HG03558 (cell line): ENCODE data around the gene ASIC4.

Experiments used
- ATAC-seq: cut with Tn5 transposase; IDR thresholded peaks from one replicate; pipeline ENCODE4 v1.9.1; 2021; ENCODE audit warnings: moderate number of reproducible peaks; ENCODE audit not compliant: unreplicated experiment; ENCODE audit errors: extremely low read depth

Gene ASIC4

DNA sequence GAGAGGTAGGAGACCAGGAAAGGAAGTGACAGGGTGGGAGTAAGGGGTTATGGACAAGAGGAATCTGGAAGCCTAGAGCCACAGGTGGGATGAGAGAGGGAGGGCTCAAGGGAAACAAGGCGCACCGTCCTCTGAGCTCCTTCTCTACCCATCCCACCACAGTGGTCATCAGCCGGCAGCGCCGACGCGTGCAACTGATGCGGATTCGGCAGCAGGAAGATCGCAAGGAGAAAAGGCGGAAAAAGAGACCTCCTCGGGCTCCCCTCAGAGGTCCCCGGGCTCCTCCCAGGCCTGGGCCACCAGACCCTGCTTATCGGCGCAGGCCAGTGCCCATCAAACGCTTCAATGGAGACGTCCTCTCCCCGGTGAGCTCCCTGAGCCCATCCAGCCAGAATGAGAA lies 34.7 kb downstream of the ASIC4 start:
- ATAC-seq: no peak

DNA sequence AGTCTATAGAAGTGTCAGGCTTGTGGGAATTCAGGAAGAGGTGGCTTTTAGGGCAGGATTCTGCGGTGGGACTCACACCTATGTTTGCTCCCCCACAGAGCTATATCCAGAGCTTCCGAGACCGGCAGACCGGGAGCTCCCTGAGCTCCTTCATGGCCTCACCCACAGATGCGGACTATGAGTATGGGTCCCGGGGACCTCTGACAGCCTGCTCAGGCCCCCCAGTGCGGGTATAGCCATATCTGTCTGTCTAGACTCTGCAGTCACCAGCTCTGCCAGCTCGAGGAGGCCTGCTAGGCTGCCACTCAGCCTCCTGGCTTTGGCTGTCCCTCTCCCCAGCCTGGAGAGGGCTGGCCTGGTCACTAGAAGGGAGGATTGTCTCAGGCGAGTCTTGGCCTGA lies 35.3 kb downstream of the ASIC4 start:
- ATAC-seq: no peak

DNA sequence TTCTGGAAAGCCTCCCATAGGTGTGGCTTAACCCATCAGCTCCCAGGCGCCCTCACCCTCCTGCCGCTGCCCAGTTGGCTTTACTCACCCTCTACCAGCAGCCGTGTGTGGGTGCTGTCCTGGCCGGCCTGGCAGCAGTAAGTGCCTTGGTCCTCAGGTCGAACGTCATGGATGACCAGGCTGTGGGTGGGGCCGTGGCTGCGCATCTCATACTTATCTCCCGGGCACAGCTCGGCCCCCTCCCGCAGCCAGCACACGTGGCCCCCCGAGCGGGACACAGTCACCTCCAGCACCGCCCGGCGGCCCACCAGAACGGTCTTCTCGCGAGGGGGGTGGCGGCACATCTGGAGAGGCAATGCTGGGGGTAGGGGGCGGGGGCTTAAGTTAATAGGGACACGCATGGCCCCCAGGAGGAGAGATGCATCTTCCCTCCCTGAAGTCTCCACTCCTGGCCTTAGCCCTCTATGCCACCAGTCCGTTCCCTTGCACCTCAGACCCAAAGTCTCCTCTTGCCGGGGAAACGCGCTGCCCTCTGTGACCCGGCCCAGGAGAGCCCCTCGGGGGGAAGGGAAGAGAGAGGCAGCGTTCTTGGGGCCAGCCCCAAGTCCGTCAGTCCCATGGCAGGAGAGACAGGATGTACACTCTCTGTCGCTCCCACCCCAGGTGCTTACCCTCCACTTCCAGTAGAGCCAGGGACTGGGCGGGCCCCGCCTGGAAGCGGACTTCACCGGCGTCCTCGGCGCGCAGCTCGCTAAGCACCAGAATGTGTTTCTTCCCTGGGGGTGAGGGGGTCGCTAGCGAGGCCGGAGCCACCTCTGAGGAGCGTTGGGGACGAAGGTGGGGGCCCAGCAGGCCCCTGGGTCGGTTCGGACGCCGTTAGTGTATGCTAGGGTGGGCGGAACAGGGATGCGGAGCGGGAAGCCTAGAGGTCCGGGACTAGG lies 37.4 kb downstream of the ASIC4 start:
- no peak for ATAC-seq

DNA sequence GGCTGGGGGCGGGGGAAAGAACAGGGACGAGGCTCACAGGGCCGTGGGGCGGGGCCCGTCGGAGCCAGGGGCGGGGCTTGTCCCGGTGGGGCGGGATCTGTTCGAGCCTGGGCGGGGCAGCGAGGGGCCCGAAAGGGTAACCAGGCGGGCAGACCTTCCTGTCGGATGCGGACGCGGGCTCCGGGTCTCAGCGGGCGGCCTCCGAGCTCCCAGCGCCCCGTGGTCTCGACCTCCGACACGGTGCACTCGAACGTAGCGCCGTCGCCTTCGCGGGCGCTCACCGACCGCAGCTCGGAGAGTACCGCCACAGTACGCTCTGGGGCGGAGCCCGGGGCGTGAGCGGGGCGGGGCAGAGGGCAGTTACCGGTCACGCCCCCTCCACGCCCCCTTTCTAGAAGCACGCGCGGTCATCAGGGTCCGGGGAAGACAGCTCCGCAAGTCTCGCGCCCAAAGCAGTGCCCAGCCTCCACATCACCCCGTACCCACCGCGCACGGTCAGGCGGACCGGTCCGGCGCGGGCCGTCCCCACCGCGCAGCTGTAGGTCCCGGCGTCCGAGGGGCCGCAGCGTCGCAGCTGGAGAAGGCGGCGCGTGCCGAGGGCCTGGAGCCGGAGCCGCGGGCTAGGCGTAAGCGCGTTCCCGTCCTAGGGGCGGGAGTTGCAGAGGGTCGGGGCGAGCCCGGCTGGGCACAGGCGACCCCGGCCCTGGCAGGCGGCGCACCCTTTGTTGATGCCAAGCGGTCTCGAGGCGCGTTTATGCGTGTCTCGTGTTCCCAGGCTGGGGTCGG lies 38.3 kb downstream of the ASIC4 start:
- ATAC-seq: peak; percentile 76

DNA sequence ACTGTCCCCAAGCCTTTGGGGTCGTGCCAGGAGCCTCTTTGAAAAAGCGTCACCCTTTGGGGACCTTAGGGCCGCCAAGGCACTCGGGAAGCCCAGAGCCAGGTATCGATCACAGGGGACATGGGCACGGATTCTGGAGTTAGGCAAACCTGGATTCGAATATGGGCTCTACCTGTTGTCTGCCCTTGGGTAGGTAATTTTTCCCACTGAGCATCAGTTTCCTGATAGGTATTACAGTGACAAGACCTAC lies 38.8 kb downstream of the ASIC4 start:
- no peak for ATAC-seq

DNA sequence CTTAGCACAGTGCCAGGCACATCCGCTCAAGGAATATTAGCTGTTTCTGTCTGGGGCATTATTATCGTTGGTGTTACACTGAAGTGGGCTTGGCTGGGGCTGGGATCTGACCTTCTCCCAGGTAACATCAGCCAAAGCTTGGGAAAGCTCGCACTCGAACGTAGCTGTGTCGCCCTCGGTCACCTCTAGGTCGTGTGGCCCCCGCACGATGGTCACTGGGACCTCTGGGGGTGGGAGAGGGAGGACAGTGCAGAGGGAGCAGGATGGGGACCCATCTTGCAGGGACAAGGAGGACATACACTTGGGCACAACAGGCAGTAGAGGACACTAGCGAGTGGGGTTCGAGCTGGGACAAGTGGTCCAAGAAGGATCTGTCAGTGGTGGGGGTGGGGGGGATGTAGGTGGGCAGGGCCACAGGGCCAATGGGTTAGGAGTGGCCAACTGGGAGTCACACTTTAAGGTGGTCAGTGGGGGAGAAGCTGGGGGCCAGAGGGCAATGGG lies 39.2 kb downstream of the ASIC4 start:
- ATAC-seq: no peak

DNA sequence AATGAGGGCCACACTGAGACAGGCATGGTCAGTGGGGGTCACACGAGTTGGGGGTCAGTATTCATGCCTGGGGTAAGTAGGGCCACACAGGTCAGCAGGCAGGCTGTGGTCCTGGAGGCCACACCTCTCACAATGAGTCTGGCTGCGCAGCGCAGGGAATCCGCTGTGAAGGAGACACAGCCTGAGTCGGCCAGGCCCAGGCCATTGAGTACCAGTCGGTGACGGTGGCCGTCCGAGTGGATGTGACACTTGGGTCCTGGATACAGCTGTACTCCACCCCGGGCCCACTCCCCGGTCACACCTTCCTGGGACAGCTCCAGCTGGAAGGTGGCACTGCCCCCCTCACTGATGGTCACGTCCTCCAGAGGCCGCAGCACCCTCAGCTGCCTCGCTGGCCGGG lies 40.1 kb downstream of the ASIC4 start:
- ATAC-seq: no peak

DNA sequence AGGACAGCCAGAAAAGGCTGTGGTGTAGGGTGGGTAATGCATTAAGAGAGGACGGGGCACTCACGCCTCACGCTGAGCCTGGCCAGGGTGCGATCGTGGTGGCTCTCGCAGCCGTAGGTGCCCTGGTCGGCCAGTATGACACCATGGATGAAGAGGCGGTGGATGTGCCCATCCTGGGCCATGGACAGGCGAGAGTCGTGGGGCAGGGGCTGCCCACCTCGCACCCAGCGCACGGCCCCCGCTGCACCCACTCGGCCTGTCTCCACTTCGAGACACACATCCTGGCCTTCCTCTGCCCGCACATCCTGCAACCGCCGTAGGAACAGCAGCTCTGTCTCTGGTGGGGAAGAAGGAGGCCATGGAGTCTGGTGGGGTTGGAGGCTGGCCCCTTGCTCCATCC lies 41.7 kb downstream of the ASIC4 start:
- no peak for ATAC-seq

DNA sequence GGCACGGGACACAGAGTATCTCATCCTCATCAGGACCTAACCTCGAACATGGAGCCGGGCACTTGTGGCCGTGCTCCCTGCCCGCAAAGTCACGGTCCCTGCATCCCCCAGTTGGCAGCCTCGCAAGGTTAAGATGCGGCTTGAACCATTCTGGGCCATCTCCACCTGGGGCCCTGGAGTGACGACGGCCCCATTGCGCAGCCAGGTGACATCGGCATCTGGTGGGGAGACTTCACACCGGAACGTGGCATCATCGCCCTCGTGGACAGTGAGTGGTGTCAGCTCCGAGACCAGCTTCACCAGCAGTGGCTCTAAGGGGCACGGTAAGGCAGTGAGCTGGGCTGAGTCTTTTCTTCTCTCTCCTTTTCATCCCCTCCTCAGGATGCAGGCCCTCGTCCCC lies 42.1 kb downstream of the ASIC4 start:
- no peak for ATAC-seq

DNA sequence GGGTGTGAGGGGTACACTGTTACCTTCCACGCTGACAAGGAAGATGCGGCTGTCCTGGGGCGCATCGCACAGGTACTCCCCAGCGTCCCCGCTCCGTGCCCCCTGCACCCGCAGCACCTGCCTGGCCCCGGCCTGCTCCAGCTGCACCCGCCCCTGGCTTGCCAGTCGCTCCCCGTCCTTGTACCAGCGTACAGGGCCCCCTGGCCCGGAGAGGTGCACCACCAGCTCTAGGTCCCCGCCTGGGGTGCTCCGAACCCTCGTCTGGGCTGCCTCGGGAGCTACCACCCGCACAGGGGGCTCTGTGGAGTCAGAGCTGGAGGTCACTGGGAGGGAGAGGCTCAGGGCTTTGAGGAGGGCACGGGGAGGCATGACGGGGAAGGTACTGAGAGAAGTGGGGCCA lies 43.0 kb downstream of the ASIC4 start:
- ATAC-seq: no peak

DNA sequence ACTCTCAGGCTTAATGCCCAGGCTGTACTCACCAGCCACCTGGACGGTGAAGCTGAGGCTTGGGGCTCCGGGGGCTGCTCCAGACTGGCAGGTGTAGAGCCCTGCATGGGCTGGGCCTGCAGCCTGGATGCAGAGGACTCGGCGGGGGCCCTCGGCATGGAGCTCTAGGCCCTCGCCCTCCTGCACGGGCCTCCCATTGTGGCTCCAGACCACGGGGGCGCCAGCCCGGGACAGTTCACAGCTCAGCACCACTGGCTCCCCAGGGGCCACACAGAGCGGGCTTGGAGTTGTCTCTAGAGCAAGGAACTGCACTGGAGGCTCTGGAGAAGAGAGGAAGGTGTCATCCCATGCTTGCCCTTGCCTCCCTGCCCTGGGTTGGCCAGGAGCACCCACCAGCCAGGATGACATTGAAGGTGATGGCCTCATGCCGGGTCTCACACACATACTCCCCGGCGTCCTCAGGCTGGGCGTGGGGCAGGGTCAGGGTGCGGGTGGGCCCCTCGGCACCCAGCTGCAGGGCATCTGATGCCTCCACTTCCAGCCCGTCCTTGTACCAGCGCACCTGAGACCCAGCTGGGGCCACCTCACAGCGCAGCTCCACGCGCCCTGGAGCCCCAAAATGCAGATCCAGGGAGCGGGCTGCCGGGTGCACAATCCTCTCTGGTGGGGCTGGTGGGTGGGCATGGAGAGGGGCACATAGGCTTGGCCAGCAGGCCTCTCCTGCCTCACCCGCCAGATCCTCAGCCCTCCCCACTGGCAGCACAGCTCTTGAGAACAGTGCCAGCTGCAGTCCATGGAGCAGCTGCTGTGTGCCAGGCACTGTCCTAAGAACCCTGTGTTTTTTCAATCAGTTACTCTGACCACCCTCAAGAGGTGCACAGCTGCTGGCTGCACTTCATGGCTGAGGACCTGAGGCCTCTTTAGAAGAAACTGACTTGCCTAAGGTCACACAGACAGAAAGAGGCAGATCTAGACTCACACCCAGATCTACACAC lies 43.8 kb downstream of the ASIC4 start:
- ATAC-seq: no peak

DNA sequence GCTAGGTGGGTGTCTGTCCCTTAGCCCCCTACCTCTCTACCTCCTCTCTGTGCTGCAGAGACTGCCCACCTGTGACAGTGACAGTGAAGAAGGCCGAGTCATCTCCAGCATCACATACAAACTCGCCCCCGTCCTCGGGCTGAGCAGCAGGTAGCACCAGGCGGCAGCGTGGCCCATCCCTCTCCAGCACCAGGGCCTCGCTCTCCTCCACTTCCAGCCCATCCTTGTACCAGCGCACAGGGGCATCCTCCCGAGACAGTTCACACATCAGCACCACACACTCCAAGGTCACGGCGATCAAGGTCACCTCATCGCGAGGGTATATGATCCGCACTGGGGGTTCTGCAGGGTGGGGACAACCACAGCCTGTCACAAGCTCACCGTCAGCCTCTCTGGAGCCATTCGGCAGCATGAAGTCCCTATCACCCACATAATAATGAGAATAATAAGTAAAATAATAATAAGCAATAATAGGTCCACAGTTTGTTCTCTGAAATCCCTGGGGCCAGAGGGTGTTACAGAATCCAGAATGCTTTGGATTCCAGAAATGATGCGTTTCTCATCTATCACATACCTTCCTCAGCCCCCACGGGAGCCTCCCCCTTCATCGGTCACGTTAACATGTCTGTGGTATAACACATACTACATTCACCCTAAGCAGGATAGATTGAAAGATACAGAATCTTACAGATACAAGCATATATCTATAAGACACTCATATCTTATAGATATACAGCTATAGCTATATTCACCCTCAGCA lies 45.1 kb downstream of the ASIC4 start:
- no peak for ATAC-seq

DNA sequence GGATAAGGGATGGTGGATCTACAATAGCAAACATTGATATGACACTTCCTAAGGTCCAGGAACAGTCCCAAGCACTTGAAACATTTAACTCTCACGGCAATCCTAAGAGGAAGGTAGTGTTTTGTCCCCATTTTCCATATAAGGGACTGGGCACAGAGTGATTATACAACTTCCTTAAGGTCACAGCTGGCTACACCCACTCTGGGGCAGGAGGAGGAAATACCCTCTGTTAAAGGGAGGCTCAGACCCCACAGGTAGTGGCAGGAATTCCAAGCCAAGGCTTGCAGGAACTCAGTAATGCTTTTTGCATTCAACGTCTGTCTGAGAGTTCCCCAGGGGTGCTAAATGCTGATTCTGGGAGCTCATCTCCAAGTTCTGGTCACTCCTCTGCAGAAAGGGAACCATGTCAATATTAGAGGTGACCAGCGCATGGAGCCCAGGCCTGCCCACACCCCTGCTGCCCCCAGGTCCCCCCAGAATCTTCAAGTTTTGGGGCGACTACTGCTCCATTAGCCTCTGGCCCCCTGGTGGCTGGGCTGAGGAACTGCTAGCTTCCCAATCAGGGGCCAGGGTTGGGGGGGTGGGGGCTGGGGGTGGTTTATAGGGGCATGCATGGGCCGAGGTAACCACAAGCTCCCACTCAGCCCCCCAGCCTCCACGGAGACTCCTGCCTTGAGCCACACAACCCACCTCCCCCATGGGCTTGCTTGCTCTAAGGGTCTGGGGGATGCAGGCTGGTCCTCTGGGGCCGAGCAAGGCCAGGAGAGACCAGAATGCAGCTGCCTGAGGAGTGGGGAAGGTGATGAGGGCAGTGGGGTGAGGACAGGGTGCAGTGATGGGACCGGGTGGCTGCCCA lies 46.0 kb downstream of the ASIC4 start:
- no peak for ATAC-seq

DNA sequence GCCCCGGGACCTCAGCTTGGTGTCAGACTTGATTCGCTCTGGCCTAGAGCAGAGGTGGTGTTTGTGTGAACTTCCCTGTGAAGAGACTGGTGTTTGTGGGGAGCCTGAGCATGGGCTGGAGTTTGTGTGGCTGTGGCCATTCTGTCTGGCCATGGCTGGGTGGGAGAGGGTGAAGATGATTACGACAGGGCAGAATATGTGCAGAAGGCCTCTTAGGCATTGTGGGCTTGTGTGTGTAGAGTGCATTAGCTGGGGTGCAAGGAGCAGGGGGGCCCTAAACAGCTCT lies 46.6 kb downstream of the ASIC4 start:
- ATAC-seq: no peak

DNA sequence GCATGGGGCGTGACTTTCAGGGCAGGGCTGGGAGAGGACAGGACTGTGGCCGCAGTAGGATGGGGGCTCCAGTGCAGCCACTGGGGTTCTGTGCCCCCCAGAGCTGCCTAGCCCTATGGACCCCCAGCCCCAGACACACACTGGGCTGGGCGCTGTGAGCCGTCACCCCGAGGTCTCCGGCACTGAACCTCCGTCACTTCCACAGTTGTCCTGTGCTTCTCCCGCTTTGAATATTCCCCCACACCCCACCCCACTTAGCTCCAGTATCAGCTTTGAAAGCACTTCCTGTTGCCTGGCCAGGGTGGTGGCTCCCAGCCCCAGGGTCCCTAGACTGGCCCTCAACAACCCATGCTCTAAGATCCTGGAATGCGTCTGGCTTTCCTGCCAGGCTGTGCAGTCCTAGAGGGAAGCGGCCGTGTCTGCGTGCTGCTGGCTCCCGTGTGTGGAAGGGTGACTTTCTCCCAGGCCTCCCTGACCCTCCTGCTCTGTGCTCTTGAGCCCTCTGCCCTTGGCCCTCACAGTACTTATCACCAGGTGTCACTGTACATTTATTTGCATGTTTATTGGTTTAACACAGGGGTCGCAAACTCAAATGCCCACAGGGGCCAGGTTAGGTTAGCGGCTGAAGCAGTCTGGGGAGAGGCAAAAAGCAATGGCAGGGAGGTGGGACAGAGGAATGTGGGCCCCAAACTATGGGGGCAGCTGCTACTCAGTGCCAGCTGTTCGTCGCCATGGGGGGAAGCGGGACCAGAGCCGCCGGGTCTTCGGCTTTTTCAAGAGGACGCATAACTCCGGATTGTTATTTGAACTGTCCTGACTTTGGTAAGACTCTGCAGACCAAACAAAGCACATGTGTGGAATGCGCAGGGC lies 47.1 kb downstream of the ASIC4 start:
- no peak for ATAC-seq

DNA sequence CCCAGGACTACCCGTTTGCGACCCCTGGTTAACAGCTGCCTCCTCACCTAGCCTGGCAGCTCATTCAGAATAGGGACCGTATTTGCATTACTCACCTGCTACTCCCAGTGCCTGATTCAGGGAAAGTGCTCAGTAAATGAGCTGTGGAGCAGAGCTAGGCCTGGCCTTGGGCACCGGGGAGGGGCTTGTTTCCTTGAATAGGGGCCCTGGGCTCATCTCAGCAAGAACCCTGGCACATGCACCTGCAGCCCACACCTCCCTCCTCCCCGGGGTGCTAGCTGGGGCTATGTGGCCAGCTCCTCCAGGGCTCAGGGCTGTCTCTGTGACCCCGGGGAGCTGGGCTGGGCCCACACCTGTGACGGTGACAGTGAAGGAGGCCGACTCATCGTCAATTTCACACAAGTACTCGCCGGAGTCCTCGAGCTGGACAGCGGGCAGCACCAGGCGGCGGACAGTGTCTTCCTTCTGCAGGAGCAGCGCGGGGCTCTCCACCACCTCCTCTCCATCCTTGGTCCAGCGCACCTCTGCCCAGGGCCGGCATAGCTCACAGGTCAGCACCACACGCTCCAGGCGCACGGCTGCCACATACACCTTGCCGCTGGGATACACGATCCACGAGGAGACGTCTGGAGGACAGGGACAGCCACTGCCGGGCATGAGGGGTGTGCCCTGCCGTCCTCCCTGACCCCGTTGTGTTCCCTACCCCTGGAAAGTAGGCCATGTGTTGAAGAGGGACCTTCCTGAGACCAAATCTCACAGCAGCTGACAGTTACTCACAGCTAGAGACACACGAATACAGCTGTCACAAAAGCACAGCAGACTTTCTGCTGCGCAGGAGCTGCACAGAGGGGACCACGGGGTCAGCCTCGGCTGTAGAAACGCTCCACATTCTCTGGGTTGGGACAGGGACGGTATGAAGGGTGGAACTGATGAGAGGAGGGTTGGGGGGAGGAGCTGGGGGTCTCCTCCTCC lies 48.1 kb downstream of the ASIC4 start:
- no peak for ATAC-seq
